Ramos (cell line): ENCODE data around the gene FAP.

Source experiments
- in situ Hi-C: fragments of 300-500 bp; cut with MboI; formaldehyde crosslinking; loops from one replicate; pipeline ENCODE4 v1.14.3; 2022; ENCODE audit warnings: low sequenced_read_pairs; ENCODE audit not compliant: unreplicated experiment

FAP gene

GRCh38 chr2:162138310-162138709 lies 104.9 kb downstream of the FAP start:
- in situ Hi-C loops: no loop called here

DNA sequence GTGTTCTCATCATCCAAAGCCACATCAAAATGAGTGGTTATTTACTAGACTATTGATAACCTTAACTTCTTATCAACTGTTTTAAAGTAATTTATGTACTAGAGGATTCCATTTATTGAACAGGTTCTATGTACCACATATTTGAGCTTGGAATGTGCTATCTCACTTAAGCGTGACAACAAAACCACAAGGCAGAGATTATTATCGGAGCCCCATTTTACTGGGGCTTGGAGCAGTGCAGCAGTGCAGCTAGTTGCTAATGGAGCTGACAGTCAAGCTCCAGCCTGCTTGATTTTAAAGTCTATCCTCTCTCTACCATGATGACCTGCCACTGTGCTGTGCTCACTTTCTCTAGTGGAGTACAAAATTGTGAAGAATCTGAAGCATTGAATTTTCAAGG lies 115.8 kb downstream of the FAP start:
- in situ Hi-C loops: loop anchor here (10.0 kb wide), 1 partner anchor 543 kb away; no protein-coding TSS in a partner anchor

- in situ Hi-C loops: loop anchor here (10.0 kb wide), 1 partner anchor 542 kb away; no protein-coding TSS in a partner anchor
These were observed 116.7 kb downstream of the FAP start for GRCh38 chr2:162126527-162126926.

DNA sequence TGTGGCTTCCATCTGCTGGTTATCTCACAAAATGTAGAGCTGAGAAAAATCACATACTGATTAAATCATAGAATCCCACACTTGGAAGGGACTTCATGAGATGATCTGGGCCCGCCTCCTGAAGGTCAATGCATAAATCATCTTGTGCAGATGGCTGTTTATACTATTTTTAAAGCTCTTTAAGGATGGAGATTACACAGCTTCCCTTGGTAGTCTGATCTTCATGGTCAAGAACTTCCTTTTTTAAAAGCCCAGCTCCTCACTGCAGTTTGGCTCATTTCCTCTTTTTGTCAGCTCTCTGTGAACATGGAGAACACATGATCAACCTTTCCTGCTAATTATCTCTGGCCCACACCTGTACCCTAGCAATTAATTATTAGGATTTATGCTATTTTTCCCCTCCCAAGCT lies 117.1 kb downstream of the FAP start:
- in situ Hi-C loops: loop anchor here (10.0 kb wide), 1 partner anchor 541 kb away; no protein-coding TSS in a partner anchor

- in situ Hi-C loops: loop anchor here (10.0 kb wide), 1 partner anchor 540 kb away; no protein-coding TSS in a partner anchor
These were observed 118.1 kb downstream of the FAP start for GRCh38 chr2:162125138-162125537.

DNA sequence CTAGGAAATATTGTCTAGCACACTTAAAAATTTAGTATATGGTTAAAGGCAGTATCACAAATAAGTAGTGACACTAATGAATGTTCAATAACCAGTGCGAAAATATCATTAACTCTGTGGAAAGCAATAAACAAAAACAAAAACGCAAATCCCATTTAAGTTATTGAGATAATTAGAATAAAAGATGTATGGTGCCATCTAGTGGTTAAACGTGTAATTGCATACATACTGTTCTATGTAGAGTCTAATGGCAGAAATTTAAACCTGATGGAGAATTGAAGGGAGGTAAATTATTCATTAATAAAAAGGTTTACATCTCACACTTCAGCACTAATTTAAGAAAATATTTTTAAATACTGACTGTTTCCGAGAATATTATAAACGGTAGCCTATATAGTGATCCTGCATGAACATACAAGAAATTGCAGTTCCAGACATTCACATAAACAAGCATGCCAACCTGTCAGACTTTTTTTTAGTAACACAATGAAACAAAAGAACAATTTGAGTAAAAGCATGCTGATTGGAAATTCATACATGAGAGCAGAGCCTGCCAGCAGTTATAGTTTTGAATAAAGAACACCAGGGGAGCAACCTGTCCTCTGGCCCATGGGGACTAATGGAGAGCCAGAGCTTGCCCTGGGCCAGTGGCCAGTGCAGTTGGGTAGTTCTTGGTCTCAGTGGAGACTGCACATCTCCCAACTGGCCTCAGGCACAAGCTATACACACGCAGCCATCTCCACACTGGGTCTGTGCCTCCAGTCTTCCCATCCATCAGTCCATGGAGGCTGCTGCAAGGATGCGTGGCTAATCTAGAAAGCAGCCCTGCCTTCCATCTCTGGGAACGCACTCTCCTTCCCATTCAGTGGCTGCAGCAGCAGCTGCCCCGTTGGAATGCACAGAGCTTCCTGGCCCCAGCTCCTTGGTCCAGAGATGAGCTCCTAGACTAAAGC lies 119.2 kb downstream of the FAP start:
- in situ Hi-C loops: loop anchor here (10.0 kb wide), 1 partner anchor 539 kb away; no protein-coding TSS in a partner anchor
